MG63 (cell line): Measurements from ENCODE around the gene LHX2. TPM values are rescaled to one million over a fixed set of nuclear protein-coding genes. Genes with fewer than 3 reads are reported as not detected.

Source experiments
- DNase-seq: peaks from one replicate; pipeline ENCODE4 v3.0.0-alpha.2; 2020
- H3K27me3 ChIP-seq: fragments of 250-450 bp; sonication (Bioruptor Pico); 2 replicates; pipeline ENCODE4 v1.5.1; 2020; ENCODE audit warnings: mild to moderate bottlenecking, moderate library complexity
- H3K36me3 ChIP-seq: fragments of 250-450 bp; sonication (Bioruptor Pico); 2 replicates; pipeline ENCODE4 v1.5.1; 2020; ENCODE audit warnings: mild to moderate bottlenecking, moderate library complexity
- H3K4me3 ChIP-seq: fragments of 250-450 bp; sonication (Bioruptor Pico); 2 replicates; pipeline ENCODE4 v1.5.1; 2020; ENCODE audit warnings: mild to moderate bottlenecking, moderate library complexity
- H3K9me3 ChIP-seq: fragments of 250-450 bp; sonication (Bioruptor Pico); 2 replicates; pipeline ENCODE4 v1.5.1; 2020; ENCODE audit warnings: mild to moderate bottlenecking, moderate library complexity
- total RNA-seq: library from RNA; depleted of rRNA; stranded (reverse); fragments of >200 nt; shearing (Covaris generic); gene quantifications from 2 replicates; pipeline ENCODE4 v1.2.3, GENCODE V29; 2014; ENCODE audit warnings: low replicate concordance

The LHX2 gene
- total RNA-seq, 1 experiment from 2014 or later = 0.49 TPM

DNA sequence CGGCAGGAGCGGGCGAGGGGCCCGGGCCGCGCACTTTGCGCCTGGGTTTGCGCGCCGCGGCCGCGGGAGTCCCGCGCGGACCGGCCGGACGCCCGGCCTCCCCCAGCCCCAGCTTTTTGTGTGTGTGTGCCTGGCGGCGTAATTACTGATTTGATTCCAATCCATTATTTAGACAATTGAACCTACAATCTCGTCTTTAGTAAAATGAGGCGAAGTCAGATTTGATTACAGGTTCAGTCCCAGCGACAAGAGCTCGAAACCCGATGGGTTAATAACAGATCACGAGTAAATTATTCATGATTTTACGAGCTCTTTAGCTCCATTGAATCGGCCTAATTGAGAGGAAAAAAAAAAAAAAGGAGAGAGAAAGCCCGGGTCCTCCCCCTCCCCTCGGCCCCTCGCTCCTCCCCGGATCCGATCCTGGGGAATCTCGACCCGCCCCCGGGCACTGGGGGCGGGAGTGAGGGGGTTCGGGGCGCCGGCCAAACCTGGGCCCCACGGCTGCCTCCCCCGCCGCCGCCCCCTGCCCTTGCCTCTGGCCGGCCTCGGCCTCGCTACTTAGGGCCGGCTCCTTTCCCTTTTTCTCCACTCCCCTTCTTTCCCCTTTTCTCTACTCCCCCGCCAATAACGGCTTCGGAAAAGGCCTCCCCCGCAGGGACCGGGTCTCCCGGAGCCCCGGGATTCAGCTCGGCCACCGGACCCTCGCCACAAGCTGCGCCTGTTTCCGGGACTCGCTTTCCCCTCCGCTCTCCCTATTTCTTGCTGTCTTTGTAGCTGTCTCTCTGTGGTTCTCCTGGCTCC, 6.6 kb downstream of the LHX2 start:
- no peak for DNase-seq
- no peaks in the 10 kb centered on the region for H3K27me3 ChIP-seq
- H3K36me3 ChIP-seq = no peaks in the 10 kb centered on the region
- no peak overlapping the region for H3K4me3 ChIP-seq
- no peaks in the 10 kb centered on the region for H3K9me3 ChIP-seq

GRCh38 chr9:124018730-124019697, 7.4 kb downstream of the LHX2 start:
- Histone ChIP-seq H3K27me3 (no peaks in the 10 kb centered on the region), H3K4me3 (no peak overlapping the region), H3K36me3 (no peaks in the 10 kb centered on the region), H3K9me3 (no peaks in the 10 kb centered on the region)
- no peak for DNase-seq

DNA sequence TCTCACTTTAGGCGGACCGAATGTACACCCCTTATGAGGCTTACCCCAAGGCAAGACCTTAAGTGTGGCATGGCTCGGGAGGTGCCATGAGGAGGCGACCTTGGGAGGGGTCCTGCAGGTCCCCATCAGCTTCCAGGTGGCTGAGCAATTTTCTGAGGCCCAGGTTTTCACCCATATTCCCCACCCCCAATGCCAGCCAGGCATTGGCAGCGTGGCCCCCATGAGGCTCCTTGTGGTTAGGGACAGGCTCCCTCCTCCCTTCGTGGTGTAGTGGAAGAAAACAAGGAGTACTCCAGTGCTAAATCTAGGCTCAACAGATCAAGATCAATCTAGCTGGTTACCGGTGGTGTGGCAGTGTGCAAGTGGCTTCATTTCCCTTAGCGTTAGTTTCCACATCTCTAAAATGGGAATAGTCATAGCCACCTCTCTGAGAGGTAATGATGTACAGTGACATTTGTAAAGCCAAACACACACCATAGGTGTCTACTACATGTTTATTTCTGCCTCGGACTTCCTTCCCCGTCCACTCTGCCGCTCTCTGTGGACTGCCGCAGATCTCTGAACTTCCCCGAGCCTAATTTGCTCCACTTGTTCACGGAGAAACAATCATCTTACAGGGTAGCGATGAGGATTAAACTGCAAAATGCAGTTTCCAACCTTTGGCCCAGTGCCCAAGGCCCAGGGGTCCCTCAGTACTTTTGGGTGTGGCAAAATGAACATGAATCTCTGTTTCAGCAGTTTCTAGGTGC, 8.4 kb downstream of the LHX2 start:
- no peak for DNase-seq
- H3K27me3 ChIP-seq = no peaks in the 10 kb centered on the region

DNA sequence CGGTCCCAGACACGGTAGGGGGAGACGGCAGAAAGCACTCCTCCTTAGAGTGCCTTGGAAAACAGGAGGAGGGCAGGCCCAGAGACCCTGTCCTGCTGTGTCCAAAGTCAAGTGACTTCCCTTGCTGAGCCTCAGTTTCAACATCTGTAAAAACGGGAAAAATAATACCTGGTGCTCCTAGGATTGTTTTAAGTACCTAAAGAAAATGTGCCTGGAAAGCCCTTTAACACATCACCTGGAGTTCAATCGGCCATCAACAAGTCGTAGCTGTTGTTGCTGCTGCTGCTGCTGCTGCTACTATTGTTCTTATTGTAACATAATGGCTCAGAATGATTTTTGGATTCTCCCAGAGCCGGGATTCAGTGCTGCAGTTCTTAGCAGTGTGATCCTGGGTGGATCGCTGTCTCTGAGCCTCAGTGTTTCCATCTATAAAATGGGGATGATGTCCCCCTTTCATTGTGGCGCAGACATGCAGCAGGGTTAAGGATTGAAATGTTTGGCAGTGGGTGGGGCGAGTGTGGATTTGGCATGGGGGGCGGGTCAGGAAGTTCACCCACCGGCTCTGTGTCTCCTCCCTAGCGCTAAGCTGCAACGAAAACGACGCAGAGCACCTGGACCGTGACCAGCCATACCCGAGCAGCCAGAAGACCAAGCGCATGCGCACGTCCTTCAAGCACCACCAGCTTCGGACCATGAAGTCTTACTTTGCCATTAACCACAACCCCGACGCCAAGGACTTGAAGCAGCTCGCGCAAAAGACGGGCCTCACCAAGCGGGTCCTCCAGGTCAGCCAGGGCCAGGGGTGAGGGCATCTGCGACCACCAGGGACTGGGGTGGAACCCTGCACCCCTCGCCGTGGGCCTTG, 9.2 kb downstream of the LHX2 start:
- H3K27me3 ChIP-seq = no peaks in the 10 kb centered on the region
- no peaks in the 10 kb centered on the region for H3K9me3 ChIP-seq
- H3K36me3 ChIP-seq = no peaks in the 10 kb centered on the region
- no peak overlapping the region for H3K4me3 ChIP-seq
- no peak for DNase-seq

More for the DNA sequence above, 8.4 kb downstream of the LHX2 start:
- Histone ChIP-seq H3K36me3 (no peaks in the 10 kb centered on the region), H3K4me3 (no peak overlapping the region), H3K9me3 (no peaks in the 10 kb centered on the region)

DNA sequence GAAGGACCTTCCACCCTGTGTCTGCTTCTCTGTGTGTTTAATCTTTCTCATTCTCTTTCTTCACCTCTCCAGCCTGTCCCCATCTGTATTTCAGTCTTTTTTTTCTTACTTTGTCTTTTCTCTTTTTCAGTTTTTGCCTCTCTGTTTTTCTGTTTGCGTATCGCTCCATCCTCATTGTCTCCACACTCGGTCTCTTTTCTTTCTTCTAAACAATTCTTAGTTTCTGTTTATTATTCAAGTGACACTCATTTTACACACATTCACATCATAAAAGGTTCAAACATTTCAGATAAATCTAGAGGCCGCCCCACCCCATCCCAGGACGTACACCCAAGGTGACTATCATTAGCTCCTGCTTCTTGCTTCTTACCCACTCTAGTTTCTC, 9.8 kb downstream of the LHX2 start:
- Histone ChIP-seq H3K27me3 (no peaks in the 10 kb centered on the region), H3K4me3 (no peak overlapping the region), H3K9me3 (no peaks in the 10 kb centered on the region), H3K36me3 (no peaks in the 10 kb centered on the region)
- DNase-seq = no peak

- H3K9me3 ChIP-seq = no peaks in the 10 kb centered on the region
- DNase-seq = no peak
- no peaks in the 10 kb centered on the region for H3K27me3 ChIP-seq
- no peaks in the 10 kb centered on the region for H3K36me3 ChIP-seq
- H3K4me3 ChIP-seq = no peak overlapping the region
These were observed 10.9 kb downstream of the LHX2 start for GRCh38 chr9:124022201-124023121.

DNA sequence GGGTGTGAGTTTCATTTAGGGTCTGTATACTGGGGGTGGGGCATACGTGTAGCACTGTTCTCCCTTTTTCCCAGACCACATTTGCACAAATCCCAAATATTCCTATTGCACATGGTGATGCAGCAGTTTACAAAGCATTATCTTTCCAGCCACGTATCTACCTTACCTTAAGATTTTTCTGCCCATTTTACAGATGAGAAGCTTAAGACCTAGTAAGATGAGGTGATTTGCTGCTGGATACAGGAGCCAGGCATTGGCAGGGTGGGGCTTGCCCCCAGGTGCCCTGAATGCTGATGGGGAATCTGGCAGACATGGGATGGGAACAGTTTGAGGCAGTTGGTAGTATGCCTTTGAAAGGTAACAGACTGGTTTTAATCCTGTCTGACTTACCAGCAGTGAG, 12.5 kb downstream of the LHX2 start:
- Histone ChIP-seq H3K27me3 (no peaks in the 10 kb centered on the region), H3K36me3 (no peaks in the 10 kb centered on the region), H3K9me3 (no peaks in the 10 kb centered on the region), H3K4me3 (no peak overlapping the region)
- no peak for DNase-seq

GRCh38 chr9:124029617-124030016, 18.0 kb downstream of the LHX2 start:
- Histone ChIP-seq H3K36me3 (no peaks in the 10 kb centered on the region), H3K9me3 (no peaks in the 10 kb centered on the region), H3K4me3 (no peak overlapping the region), H3K27me3 (no peaks in the 10 kb centered on the region)
- DNase-seq = no peak

- H3K4me3 ChIP-seq = no peak overlapping the region
- DNase-seq = no peak
- no peaks in the 10 kb centered on the region for H3K9me3 ChIP-seq
- no peaks in the 10 kb centered on the region for H3K36me3 ChIP-seq
- H3K27me3 ChIP-seq = no peaks in the 10 kb centered on the region
These were observed 19.4 kb downstream of the LHX2 start for GRCh38 chr9:124030969-124031451.

DNA sequence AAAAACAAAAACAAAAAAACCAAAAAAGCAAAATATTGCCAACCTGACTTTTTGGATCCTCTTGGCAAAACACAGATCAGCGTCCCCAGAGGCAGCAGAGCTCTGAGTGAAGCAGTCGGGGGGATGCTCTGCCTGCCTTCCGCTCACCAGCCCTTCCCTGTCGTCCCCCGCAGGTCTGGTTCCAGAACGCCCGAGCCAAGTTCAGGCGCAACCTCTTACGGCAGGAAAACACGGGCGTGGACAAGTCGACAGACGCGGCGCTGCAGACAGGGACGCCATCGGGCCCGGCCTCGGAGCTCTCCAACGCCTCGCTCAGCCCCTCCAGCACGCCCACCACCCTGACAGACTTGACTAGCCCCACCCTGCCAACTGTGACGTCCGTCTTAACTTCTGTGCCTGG, 20.7 kb downstream of the LHX2 start:
- H3K4me3 ChIP-seq = no peak overlapping the region
- DNase-seq = no peak
- no peaks in the 10 kb centered on the region for H3K36me3 ChIP-seq
- H3K27me3 ChIP-seq = no peaks in the 10 kb centered on the region
- H3K9me3 ChIP-seq = no peaks in the 10 kb centered on the region

GRCh38 chr9:124033348-124033747, 21.8 kb downstream of the LHX2 start:
- no peaks in the 10 kb centered on the region for H3K36me3 ChIP-seq
- no peaks in the 10 kb centered on the region for H3K27me3 ChIP-seq
- no peak for DNase-seq
- H3K4me3 ChIP-seq = no peak overlapping the region
- H3K9me3 ChIP-seq = no peaks in the 10 kb centered on the region

- H3K9me3 ChIP-seq = no peaks in the 10 kb centered on the region
These were observed 22.4 kb downstream of the LHX2 start for GRCh38 chr9:124033967-124034366.

GRCh38 chr9:124035001-124035650, 23.6 kb downstream of the LHX2 start:
- no peaks in the 10 kb centered on the region for H3K36me3 ChIP-seq
- H3K4me3 ChIP-seq = no peak overlapping the region
- no peaks in the 10 kb centered on the region for H3K27me3 ChIP-seq
- DNase-seq = no peak
- H3K9me3 ChIP-seq = no peaks in the 10 kb centered on the region

More at GRCh38 chr9:124033967-124034366, 22.4 kb downstream of the LHX2 start:
- no peak for DNase-seq
- no peak overlapping the region for H3K4me3 ChIP-seq
- no peaks in the 10 kb centered on the region for H3K36me3 ChIP-seq
- H3K27me3 ChIP-seq = no peaks in the 10 kb centered on the region

DNA sequence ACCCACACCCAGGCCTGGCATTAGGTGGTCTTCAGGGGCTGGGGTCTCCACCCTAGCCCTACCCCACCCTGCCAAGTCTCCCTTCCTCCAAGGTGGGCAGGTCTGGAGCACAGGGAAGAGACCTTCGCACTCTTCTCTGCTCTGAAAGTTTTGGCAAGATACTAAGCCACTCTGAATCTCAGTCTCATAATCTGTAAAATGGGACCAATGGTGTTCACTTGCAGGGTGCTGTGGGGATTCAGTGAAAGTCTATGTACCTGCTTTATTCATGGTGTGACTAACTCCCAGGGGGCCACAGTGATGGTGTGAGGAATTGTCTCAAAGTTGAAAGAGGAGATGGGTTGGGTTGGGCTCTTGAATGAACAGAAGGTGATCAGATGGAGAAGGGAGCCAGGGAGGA, 25.0 kb downstream of the LHX2 start:
- Histone ChIP-seq H3K9me3 (no peaks in the 10 kb centered on the region), H3K36me3 (no peaks in the 10 kb centered on the region), H3K27me3 (no peaks in the 10 kb centered on the region), H3K4me3 (no peak overlapping the region)
- DNase-seq = no peak

DNA sequence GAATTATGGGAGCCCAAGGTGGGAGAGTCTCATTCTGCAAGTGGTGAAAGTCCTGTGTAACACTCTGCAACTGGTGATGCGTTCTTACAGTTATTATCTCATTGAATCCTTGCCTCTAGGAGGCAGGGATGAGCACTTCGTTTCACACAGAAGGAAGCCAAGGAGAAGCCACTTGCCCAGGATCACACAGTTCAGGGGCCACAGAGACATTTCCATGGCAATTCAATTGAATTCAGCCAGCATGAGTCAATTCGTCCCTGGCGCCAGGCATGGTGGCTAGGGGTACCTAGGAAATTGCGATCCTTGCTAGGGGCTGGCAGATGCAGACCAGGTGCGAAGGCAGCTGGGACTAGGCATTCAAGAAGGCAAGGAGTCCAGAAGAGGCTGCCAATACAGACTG, 26.2 kb downstream of the LHX2 start:
- DNase-seq = no peak
- no peaks in the 10 kb centered on the region for H3K36me3 ChIP-seq
- H3K9me3 ChIP-seq = no peaks in the 10 kb centered on the region
- no peaks in the 10 kb centered on the region for H3K27me3 ChIP-seq
- H3K4me3 ChIP-seq = no peak overlapping the region
